Measurements from ENCODE around the gene ADGRF3.
"Not testable (repeated sequence)": the region's sequence is repeated elsewhere in the genome, so short reads cannot be mapped to it uniquely, and the experiment has no call there.

The ADGRF3 gene

GRCh38 chr2:26269571-26270158 is 76.9 kb downstream of the ADGRF3 start:
- DNase-seq = no peak

- DNase-seq = not testable (repeated sequence)
Observed at GRCh38 chr2:26268670-26269385, 77.8 kb downstream of the ADGRF3 start.

GRCh38 chr2:26268213-26268612 is 78.4 kb downstream of the ADGRF3 start:
- DNase-seq = no peak

- DNase-seq = not testable (repeated sequence)
Observed at GRCh38 chr2:26258836-26259235, 87.8 kb downstream of the ADGRF3 start.

Measured in SIG-M5 (cell line).